ENCODE data around the gene GLIS1. TPM values are rescaled to one million over a fixed set of nuclear protein-coding genes. Genes with fewer than 3 reads are reported as not detected.

The GLIS1 gene
- total and polyA plus RNA-seq, 2 experiments from 2014 or later, result 0.26 to 0.31 TPM

DNA sequence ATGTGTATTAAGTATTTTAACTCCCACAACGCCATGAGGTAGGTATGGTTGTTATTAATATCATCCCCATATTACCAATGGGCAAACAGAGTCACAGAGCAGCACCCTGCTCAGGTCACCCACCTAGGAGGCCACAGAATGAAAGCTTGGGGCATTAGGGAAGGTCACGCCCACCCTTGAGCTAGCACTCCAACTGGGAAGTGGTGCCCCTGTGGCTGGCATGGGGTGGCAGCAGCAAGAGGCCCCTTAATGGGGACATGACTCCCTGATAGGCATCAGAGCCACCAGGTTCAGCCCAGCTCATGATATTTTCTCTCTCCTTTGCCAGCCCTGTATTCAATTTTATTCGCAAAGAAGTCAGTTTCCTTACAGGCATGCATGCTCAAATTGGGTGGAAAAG is 189.2 kb downstream of the GLIS1 start (continued):
- no peak for TF ChIP-seq ZNF462 (CRISPR knock-in tag; IDR thresholded peaks at IDR 0.05)
- no peak for TF ChIP-seq STAT1 (IDR thresholded peaks at IDR 0.05; ENCODE audit: unreplicated experiment)
- TF ChIP-seq ZNF114 (CRISPR knock-in tag; IDR thresholded peaks at IDR 0.05), result no peak
- no peak for TF ChIP-seq POLR2AphosphoS5 (IDR thresholded peaks at IDR 0.05; ENCODE audit: low read depth)

DNA sequence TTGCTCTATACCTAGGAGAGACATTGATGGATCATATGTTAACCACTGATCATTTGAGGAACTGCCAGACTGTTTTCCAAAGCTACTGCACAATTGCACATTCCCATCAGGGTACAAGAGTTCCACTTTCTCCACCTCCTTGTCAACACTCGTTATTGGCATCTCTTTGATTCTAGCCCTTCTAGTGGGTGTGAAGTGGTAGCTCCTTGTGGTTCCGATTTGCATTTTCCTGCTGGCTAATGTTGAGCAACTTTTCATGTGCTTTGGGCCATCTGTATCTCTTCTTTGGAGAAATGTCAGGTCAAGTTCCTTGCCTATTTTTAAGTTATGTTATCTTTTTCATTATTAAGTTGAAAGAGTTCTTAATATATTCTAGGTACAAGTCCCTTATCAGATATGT is 189.7 kb downstream of the GLIS1 start:
- Histone ChIP-seq H3F3A (replicated peaks; ENCODE audit: low read depth) (no peaks in the 10 kb centered on the region), H3K9me2 (ENCODE audit: insufficient read depth) (no peaks in the 10 kb centered on the region), H2AFZ (no peak overlapping the region), H4K20me1 (replicated peaks; ENCODE audit: insufficient read depth) (no peaks in the 10 kb centered on the region), H3K79me2 (replicated peaks; ENCODE audit: insufficient read depth) (no peaks in the 10 kb centered on the region), H3K4me2 (no peak overlapping the region), H3K27me3 (ENCODE audit: insufficient read depth) (no peaks in the 10 kb centered on the region), H3K4me3 (no peak overlapping the region), H3K27ac (ENCODE audit: low read depth) (no peak overlapping the region), H3K36me3 (ENCODE audit: insufficient read depth) (no peaks in the 10 kb centered on the region), H3K4me1 (ENCODE audit: insufficient read depth) (peaks cover 12% of the 10 kb centered on the region; the same call in 1 of the 2 replicates)
- Mint-ChIP-seq H3K27me3 (ENCODE audit: insufficient read depth, low read depth, poor library complexity) (peaks cover 19% of the 10 kb centered on the region), H3K4me1 (peaks cover 17% of the 10 kb centered on the region), H3K27ac (no peak overlapping the region), H3K36me3 (ENCODE audit: low read depth) (no peaks in the 10 kb centered on the region), H3K9me3 (no peaks in the 10 kb centered on the region; the same call in 2 of the 3 replicates), H3K4me3 (no peak overlapping the region)
- DNase-seq (ENCODE audit: low spot score), result no peak
- no peak for ATAC-seq
- TF ChIP-seq ZNF114 (CRISPR knock-in tag; IDR thresholded peaks at IDR 0.05) (no peak), ETS1 (IDR thresholded peaks at IDR 0.05) (no peak), ZNF331 (CRISPR knock-in tag; IDR thresholded peaks at IDR 0.05; ENCODE audit: low read depth) (no peak), NANOG (IDR thresholded peaks at IDR 0.05; ENCODE audit: borderline replicate concordance) (no peak), CREB1 (CRISPR knock-in tag; IDR thresholded peaks at IDR 0.05; ENCODE audit: low read depth) (no peak), JUNB (IDR thresholded peaks at IDR 0.05; ENCODE audit: unreplicated experiment) (no peak), STAT1 (IDR thresholded peaks at IDR 0.05; ENCODE audit: unreplicated experiment) (no peak), EZH2 (IDR thresholded peaks at IDR 0.05; ENCODE audit: low read depth, unreplicated experiment) (no peak), POLR2AphosphoS5 (IDR thresholded peaks at IDR 0.05; ENCODE audit: low read depth) (no peak), CTCF (conservative IDR thresholded peaks at IDR 0.05; ENCODE audit: low read depth in 2 of 2) (no peak), REST (IDR thresholded peaks at IDR 0.05; ENCODE audit: unreplicated experiment) (no peak)

Measured in GM23338 (cell line).